ENCODE results near the gene PPP1R12B.
"Not testable (repeated sequence)": the region's sequence is repeated elsewhere in the genome, so short reads cannot be mapped to it uniquely, and the experiment has no call there.

- not testable (repeated sequence) for TF ChIP-seq CTCF (IDR thresholded peaks at IDR 0.05); POLR2AphosphoS5 (IDR thresholded peaks at IDR 0.05; ENCODE audit: insufficient read depth in 1 of 2, low read depth in 1 of 2)
Observed at GRCh38 chr1:202553078-202553477, 204.6 kb downstream of the PPP1R12B start.
